Fibroblast of skin of left biceps (primary cell): ENCODE measurements around the gene TBCD.
A peak's percentile ranks its signal among the peaks of the same experiment; 100 is the strongest.

ENCODE experiments used
- DNase-seq, 2 experiments: peaks; one replicate each; pipeline ENCODE4 v3.0.0-alpha.2; 2013; ENCODE audit warnings: low read depth in 2 of 2

The TBCD gene

GRCh38 chr17:82858376-82859126 lies 106.7 kb downstream of the TBCD start:
- DNase-seq: no peak

- no peak for DNase-seq
Measured at GRCh38 chr17:82859431-82860403, 107.9 kb downstream of the TBCD start.

GRCh38 chr17:82860606-82861392 lies 108.9 kb downstream of the TBCD start:
- DNase-seq: no peak

GRCh38 chr17:82861393-82861775 lies 109.5 kb downstream of the TBCD start:
- DNase-seq: no peak

GRCh38 chr17:82862191-82862590 lies 110.3 kb downstream of the TBCD start:
- no peak for DNase-seq

- DNase-seq: no peak
Measured at GRCh38 chr17:82862737-82863382, 111.0 kb downstream of the TBCD start.

GRCh38 chr17:82863383-82863940 lies 111.6 kb downstream of the TBCD start:
- no peak for DNase-seq

- peak; percentile 33 to 52 for DNase-seq
Measured at GRCh38 chr17:82863941-82864712, 112.3 kb downstream of the TBCD start.

- no peak for DNase-seq
Measured at GRCh38 chr17:82864713-82865248, 112.9 kb downstream of the TBCD start.

GRCh38 chr17:82865274-82865673 lies 113.4 kb downstream of the TBCD start:
- no peak for DNase-seq

GRCh38 chr17:82865774-82866395 lies 114.0 kb downstream of the TBCD start:
- no peak for DNase-seq

GRCh38 chr17:82866590-82867191 lies 114.8 kb downstream of the TBCD start:
- no peak for DNase-seq

GRCh38 chr17:82867763-82868325 lies 116.0 kb downstream of the TBCD start:
- DNase-seq: no peak

GRCh38 chr17:82868715-82869131 lies 116.9 kb downstream of the TBCD start:
- no peak for DNase-seq

GRCh38 chr17:82869536-82869935 lies 117.7 kb downstream of the TBCD start:
- no peak for DNase-seq

- DNase-seq: no peak
Measured at GRCh38 chr17:82870091-82870491, 118.2 kb downstream of the TBCD start.

- DNase-seq: no peak
Measured at GRCh38 chr17:82870541-82870940, 118.7 kb downstream of the TBCD start.

GRCh38 chr17:82871056-82871775 lies 119.4 kb downstream of the TBCD start:
- no peak for DNase-seq
